HG03095 (cell line): Measurements from ENCODE around the gene PITPNC1.
"Not testable (repeated sequence)": the region's sequence is repeated elsewhere in the genome, so short reads cannot be mapped to it uniquely, and the experiment has no call there.

Source experiments
- ATAC-seq: cut with Tn5 transposase; IDR thresholded peaks from one replicate; pipeline ENCODE4 v1.9.1; 2021; ENCODE audit warnings: moderate library complexity; ENCODE audit not compliant: unreplicated experiment

Gene PITPNC1

GRCh38 chr17:67637901-67638641 is 261.0 kb downstream of the PITPNC1 start:
- no peak for ATAC-seq

- ATAC-seq: no peak
Observed at GRCh38 chr17:67638871-67639270, 261.8 kb downstream of the PITPNC1 start.

- no peak for ATAC-seq
Observed at GRCh38 chr17:67639555-67639954, 262.5 kb downstream of the PITPNC1 start.

- no peak for ATAC-seq
Observed at GRCh38 chr17:67639979-67640378, 262.9 kb downstream of the PITPNC1 start.

GRCh38 chr17:67642488-67642887 is 265.4 kb downstream of the PITPNC1 start:
- ATAC-seq: no peak

GRCh38 chr17:67644061-67644460 is 267.0 kb downstream of the PITPNC1 start:
- ATAC-seq: no peak

GRCh38 chr17:67645195-67645594 is 268.1 kb downstream of the PITPNC1 start:
- not testable (repeated sequence) for ATAC-seq

- no peak for ATAC-seq
Observed at GRCh38 chr17:67646472-67646871, 269.4 kb downstream of the PITPNC1 start.

- no peak for ATAC-seq
Observed at GRCh38 chr17:67647482-67647881, 270.4 kb downstream of the PITPNC1 start.

GRCh38 chr17:67648032-67648905 is 271.2 kb downstream of the PITPNC1 start:
- no peak for ATAC-seq

GRCh38 chr17:67648906-67649295 is 271.8 kb downstream of the PITPNC1 start:
- not testable (repeated sequence) for ATAC-seq

- ATAC-seq: no peak
Observed at GRCh38 chr17:67649891-67650290, 272.8 kb downstream of the PITPNC1 start.

GRCh38 chr17:67651218-67651579 is 274.1 kb downstream of the PITPNC1 start:
- ATAC-seq: not testable (repeated sequence)

- no peak for ATAC-seq
Observed at GRCh38 chr17:67652433-67652832, 275.4 kb downstream of the PITPNC1 start.

GRCh38 chr17:67655478-67656148 is 278.5 kb downstream of the PITPNC1 start:
- ATAC-seq: no peak

GRCh38 chr17:67656494-67657203 is 279.6 kb downstream of the PITPNC1 start:
- ATAC-seq: no peak

GRCh38 chr17:67657596-67657995 is 280.5 kb downstream of the PITPNC1 start:
- no peak for ATAC-seq

GRCh38 chr17:67658265-67658664 is 281.2 kb downstream of the PITPNC1 start:
- no peak for ATAC-seq

GRCh38 chr17:67659028-67659427 is 281.9 kb downstream of the PITPNC1 start:
- ATAC-seq: no peak

- no peak for ATAC-seq
Observed at GRCh38 chr17:67662712-67663111, 285.6 kb downstream of the PITPNC1 start.

- ATAC-seq: no peak
Observed at GRCh38 chr17:67663457-67663856, 286.4 kb downstream of the PITPNC1 start.
